Activated T-cell treated with anti-CD3 and anti-CD28 coated beads, Interleukin-2, amount 50 U/mL, for 4 hours (primary cell): ENCODE measurements around the gene TTC8. TPM values are rescaled to one million over a fixed set of nuclear protein-coding genes. Genes with fewer than 3 reads are reported as not detected.
A peak's percentile ranks its signal among the peaks of the same experiment; 100 is the strongest.
"Not testable (repeated sequence)": the region's sequence is repeated elsewhere in the genome, so short reads cannot be mapped to it uniquely, and the experiment has no call there.

Source experiments
- ATAC-seq, 2 donors: fragments of 200-7000 bp; cut with Tn5 transposase; one replicate each; pipeline ENCODE4 v1.10.0; 2021
- DNase-seq: peaks from one replicate; pipeline ENCODE4 v3.0.0-alpha.2; 2020
- H3K27me3 Mint-ChIP-seq: one replicate; pipeline ENCODE4 v1.8.0; 2021; ENCODE audit warnings: low read depth, mixed read lengths
- H3K36me3 Mint-ChIP-seq: one replicate; pipeline ENCODE4 v1.8.0; 2022; ENCODE audit warnings: mixed read lengths; ENCODE audit not compliant: insufficient read depth
- H3K4me1 Mint-ChIP-seq: one replicate; pipeline ENCODE4 v1.8.0; 2021; ENCODE audit warnings: low read depth, mixed read lengths
- H3K4me3 Mint-ChIP-seq: one replicate; pipeline ENCODE4 v1.8.0; 2021; ENCODE audit warnings: mild to moderate bottlenecking, moderate library complexity, mixed read lengths
- H3K9me3 Mint-ChIP-seq: one replicate; pipeline ENCODE4 v1.8.0; 2021; ENCODE audit warnings: mixed read lengths
- total RNA-seq, 3 donors: library from RNA; stranded (reverse); gene quantifications; one replicate each; pipeline ENCODE4 v1.2.1, GENCODE V29; 2021

TTC8 gene
- total RNA-seq, 3 donors from 2014 or later: 3.8 to 5.2 (median 4.0) TPM

GRCh38 chr14:88804477-88804876, 20.0 kb upstream of the TTC8 start:
- DNase-seq (no peak), ATAC-seq (no peak)
- Mint-ChIP-seq H3K4me1 (no peaks in the 10 kb centered on the region), H3K27me3 (peaks cover 37% of the 10 kb centered on the region), H3K9me3 (peaks cover 4% of the 10 kb centered on the region), H3K4me3 (no peak overlapping the region), H3K36me3 (peaks cover 2% of the 10 kb centered on the region)

GRCh38 chr14:88808359-88808758, 16.1 kb upstream of the TTC8 start:
- no peaks in the 10 kb centered on the region for H3K4me1 Mint-ChIP-seq
- H3K27me3 Mint-ChIP-seq: peaks cover 24% of the 10 kb centered on the region
- H3K9me3 Mint-ChIP-seq: peaks cover 4% of the 10 kb centered on the region
- no peak overlapping the region for H3K4me3 Mint-ChIP-seq
- no peak for DNase-seq
- no peak for ATAC-seq
- H3K36me3 Mint-ChIP-seq: peaks cover 2% of the 10 kb centered on the region

GRCh38 chr14:88815980-88816379, 8.5 kb upstream of the TTC8 start:
- no peaks in the 10 kb centered on the region for H3K4me1 Mint-ChIP-seq
- DNase-seq: no peak
- no peaks in the 10 kb centered on the region for H3K36me3 Mint-ChIP-seq
- no peak for ATAC-seq
- no peak overlapping the region for H3K4me3 Mint-ChIP-seq
- H3K27me3 Mint-ChIP-seq: peaks cover 31% of the 10 kb centered on the region
- no peaks in the 10 kb centered on the region for H3K9me3 Mint-ChIP-seq

GRCh38 chr14:88818018-88818417, 6.4 kb upstream of the TTC8 start:
- ATAC-seq (no peak), DNase-seq (no peak)
- Mint-ChIP-seq H3K9me3 (no peaks in the 10 kb centered on the region), H3K4me1 (no peaks in the 10 kb centered on the region), H3K4me3 (no peak overlapping the region), H3K27me3 (peaks cover 24% of the 10 kb centered on the region), H3K36me3 (no peaks in the 10 kb centered on the region)

GRCh38 chr14:88819674-88820073, 4.8 kb upstream of the TTC8 start:
- H3K4me1 Mint-ChIP-seq, ATAC-seq, DNase-seq, H3K4me3 Mint-ChIP-seq, H3K9me3 Mint-ChIP-seq, H3K36me3 Mint-ChIP-seq: not testable (repeated sequence)
- peaks cover 24% of the 10 kb centered on the region for H3K27me3 Mint-ChIP-seq

GRCh38 chr14:88821378-88821777, 3.1 kb upstream of the TTC8 start:
- Mint-ChIP-seq H3K36me3 (no peaks in the 10 kb centered on the region), H3K27me3 (peaks cover 20% of the 10 kb centered on the region)
- DNase-seq: no peak

GRCh38 chr14:88821888-88822287, 2.6 kb upstream of the TTC8 start:
- H3K9me3 Mint-ChIP-seq: no peaks in the 10 kb centered on the region
- peaks cover 20% of the 10 kb centered on the region for H3K27me3 Mint-ChIP-seq
- DNase-seq (no peak), ATAC-seq (no peak)
- no peak overlapping the region for H3K4me3 Mint-ChIP-seq
- H3K36me3 Mint-ChIP-seq: no peaks in the 10 kb centered on the region
- H3K4me1 Mint-ChIP-seq: peaks cover 10% of the 10 kb centered on the region

More at GRCh38 chr14:88821378-88821777, 3.1 kb upstream of the TTC8 start:
- Mint-ChIP-seq H3K4me1 (peaks cover 10% of the 10 kb centered on the region), H3K4me3 (no peak overlapping the region), H3K9me3 (no peaks in the 10 kb centered on the region)
- no peak for ATAC-seq

- H3K4me1 Mint-ChIP-seq: peaks cover 10% of the 10 kb centered on the region
- no peaks in the 10 kb centered on the region for H3K9me3 Mint-ChIP-seq
- H3K36me3 Mint-ChIP-seq: no peaks in the 10 kb centered on the region
- ATAC-seq (peak in 1 of 2 donors; percentile 4), DNase-seq (no peak)
- H3K4me3 Mint-ChIP-seq: peak overlapping the region; percentile 84
- peaks cover 6% of the 10 kb centered on the region for H3K27me3 Mint-ChIP-seq
Measured at GRCh38 chr14:88823968-88824313, 510 bp upstream of the TTC8 start.

- Mint-ChIP-seq H3K4me3 (peak overlapping the region; percentile 84), H3K36me3 (no peaks in the 10 kb centered on the region), H3K4me1 (peaks cover 10% of the 10 kb centered on the region), H3K27me3 (no peaks in the 10 kb centered on the region), H3K9me3 (no peaks in the 10 kb centered on the region)
- ATAC-seq (no peak), DNase-seq (no peak)
Measured at GRCh38 chr14:88825078-88825458, 617 bp downstream of the TTC8 start.

- H3K36me3 Mint-ChIP-seq: no peaks in the 10 kb centered on the region
- H3K4me1 Mint-ChIP-seq: peaks cover 10% of the 10 kb centered on the region
- ATAC-seq (no peak), DNase-seq (no peak)
- H3K9me3 Mint-ChIP-seq: no peaks in the 10 kb centered on the region
- H3K27me3 Mint-ChIP-seq: no peaks in the 10 kb centered on the region
- peak overlapping the region; percentile 84 for H3K4me3 Mint-ChIP-seq
Measured at GRCh38 chr14:88825503-88825902, 1.1 kb downstream of the TTC8 start.

GRCh38 chr14:88829188-88829587, 4.7 kb downstream of the TTC8 start:
- no peaks in the 10 kb centered on the region for H3K9me3 Mint-ChIP-seq
- no peaks in the 10 kb centered on the region for H3K27me3 Mint-ChIP-seq
- H3K4me3 Mint-ChIP-seq: no peak overlapping the region
- peaks cover 7% of the 10 kb centered on the region for H3K4me1 Mint-ChIP-seq
- DNase-seq: no peak
- no peaks in the 10 kb centered on the region for H3K36me3 Mint-ChIP-seq
- no peak for ATAC-seq

GRCh38 chr14:88829685-88830302, 5.3 kb downstream of the TTC8 start:
- Mint-ChIP-seq H3K4me1 (peaks cover 7% of the 10 kb centered on the region), H3K27me3 (no peaks in the 10 kb centered on the region), H3K36me3 (no peaks in the 10 kb centered on the region), H3K4me3 (no peak overlapping the region), H3K9me3 (no peaks in the 10 kb centered on the region)
- DNase-seq: no peak
- no peak for ATAC-seq

GRCh38 chr14:88831284-88831683, 6.8 kb downstream of the TTC8 start:
- no peak overlapping the region for H3K4me3 Mint-ChIP-seq
- ATAC-seq: no peak
- no peak for DNase-seq
- no peaks in the 10 kb centered on the region for H3K36me3 Mint-ChIP-seq
- no peaks in the 10 kb centered on the region for H3K4me1 Mint-ChIP-seq
- H3K27me3 Mint-ChIP-seq: no peaks in the 10 kb centered on the region
- H3K9me3 Mint-ChIP-seq: no peaks in the 10 kb centered on the region

GRCh38 chr14:88834883-88835431, 10.5 kb downstream of the TTC8 start:
- DNase-seq (no peak), ATAC-seq (no peak)
- no peaks in the 10 kb centered on the region for H3K9me3 Mint-ChIP-seq
- no peak overlapping the region for H3K4me3 Mint-ChIP-seq
- no peaks in the 10 kb centered on the region for H3K4me1 Mint-ChIP-seq
- H3K27me3 Mint-ChIP-seq: peaks cover 7% of the 10 kb centered on the region
- H3K36me3 Mint-ChIP-seq: no peaks in the 10 kb centered on the region

- Mint-ChIP-seq H3K4me3 (no peak overlapping the region), H3K9me3 (no peaks in the 10 kb centered on the region), H3K27me3 (peaks cover 7% of the 10 kb centered on the region), H3K36me3 (no peaks in the 10 kb centered on the region), H3K4me1 (no peaks in the 10 kb centered on the region)
- no peak for ATAC-seq
- no peak for DNase-seq
Measured at GRCh38 chr14:88835661-88836060, 11.2 kb downstream of the TTC8 start.
